Measurements from ENCODE around the gene ETV3.

- TF ChIP-seq, protein P1, sequence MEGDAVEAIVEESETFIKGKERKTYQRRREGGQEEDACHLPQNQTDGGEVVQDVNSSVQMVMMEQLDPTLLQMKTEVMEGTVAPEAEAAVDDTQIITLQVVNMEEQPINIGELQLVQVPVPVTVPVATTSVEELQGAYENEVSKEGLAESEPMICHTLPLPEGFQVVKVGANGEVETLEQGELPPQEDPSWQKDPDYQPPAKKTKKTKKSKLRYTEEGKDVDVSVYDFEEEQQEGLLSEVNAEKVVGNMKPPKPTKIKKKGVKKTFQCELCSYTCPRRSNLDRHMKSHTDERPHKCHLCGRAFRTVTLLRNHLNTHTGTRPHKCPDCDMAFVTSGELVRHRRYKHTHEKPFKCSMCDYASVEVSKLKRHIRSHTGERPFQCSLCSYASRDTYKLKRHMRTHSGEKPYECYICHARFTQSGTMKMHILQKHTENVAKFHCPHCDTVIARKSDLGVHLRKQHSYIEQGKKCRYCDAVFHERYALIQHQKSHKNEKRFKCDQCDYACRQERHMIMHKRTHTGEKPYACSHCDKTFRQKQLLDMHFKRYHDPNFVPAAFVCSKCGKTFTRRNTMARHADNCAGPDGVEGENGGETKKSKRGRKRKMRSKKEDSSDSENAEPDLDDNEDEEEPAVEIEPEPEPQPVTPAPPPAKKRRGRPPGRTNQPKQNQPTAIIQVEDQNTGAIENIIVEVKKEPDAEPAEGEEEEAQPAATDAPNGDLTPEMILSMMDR (IDR thresholded peaks at IDR 0.05; ENCODE audit: low read depth, low read length): no peak
- no peak for TF ChIP-seq EZH2phosphoT487 (IDR thresholded peaks at IDR 0.05; ENCODE audit: low read depth)
Measured at GRCh38 chr1:157092831-157093230, 45.4 kb downstream of the ETV3 start.
